T-helper 9 cell (primary cell): ENCODE results near the gene CHCHD6.

Source experiments
- DNase-seq: peaks from one replicate; pipeline ENCODE4 v3.0.0-alpha.2; 2020

The CHCHD6 gene

GRCh38 chr3:126946405-126946804 lies 242.4 kb downstream of the CHCHD6 start:
- no peak for DNase-seq

GRCh38 chr3:126947429-126947828 lies 243.4 kb downstream of the CHCHD6 start:
- DNase-seq, result no peak

- DNase-seq, result no peak
These were observed 245.0 kb downstream of the CHCHD6 start for GRCh38 chr3:126948980-126949535.

- DNase-seq, result no peak
These were observed 247.5 kb downstream of the CHCHD6 start for GRCh38 chr3:126951561-126951960.

- DNase-seq, result no peak
These were observed 248.4 kb downstream of the CHCHD6 start for GRCh38 chr3:126952261-126952982.

GRCh38 chr3:126952983-126953660 lies 249.1 kb downstream of the CHCHD6 start:
- no peak for DNase-seq

GRCh38 chr3:126954141-126954842 lies 250.3 kb downstream of the CHCHD6 start:
- DNase-seq, result no peak

- no peak for DNase-seq
These were observed 251.2 kb downstream of the CHCHD6 start for GRCh38 chr3:126955004-126955790.

- no peak for DNase-seq
These were observed 252.3 kb downstream of the CHCHD6 start for GRCh38 chr3:126956361-126956760.

GRCh38 chr3:126956866-126957650 lies 253.0 kb downstream of the CHCHD6 start:
- DNase-seq, result no peak

- DNase-seq, result no peak
These were observed 254.0 kb downstream of the CHCHD6 start for GRCh38 chr3:126957776-126958637.

- no peak for DNase-seq
These were observed 254.6 kb downstream of the CHCHD6 start for GRCh38 chr3:126958638-126959085.

- DNase-seq, result no peak
These were observed 255.3 kb downstream of the CHCHD6 start for GRCh38 chr3:126959136-126959920.

- no peak for DNase-seq
These were observed 256.0 kb downstream of the CHCHD6 start for GRCh38 chr3:126959921-126960603.

- no peak for DNase-seq
These were observed 256.6 kb downstream of the CHCHD6 start for GRCh38 chr3:126960604-126960995.

GRCh38 chr3:126961191-126961790 lies 257.3 kb downstream of the CHCHD6 start:
- no peak for DNase-seq

- no peak for DNase-seq
These were observed 257.9 kb downstream of the CHCHD6 start for GRCh38 chr3:126961791-126962461.

GRCh38 chr3:126962756-126963155 lies 258.7 kb downstream of the CHCHD6 start:
- DNase-seq, result no peak
